ENCODE data around the gene WASF2.
A peak's percentile ranks its signal among the peaks of the same experiment; 100 is the strongest.

WASF2 gene

GRCh38 chr1:27523337-27524020 is 33.5 kb upstream of the WASF2 start:
- Histone ChIP-seq H4K91ac (ENCODE audit: low read depth, low read length, poor library complexity) (no peak overlapping the region), H3K27ac (replicated peaks; ENCODE audit: low read length) (no peak overlapping the region), H3K36me3 (replicated peaks in 1 of 2; ENCODE audit: control insufficient read depth in 2 of 2, insufficient read depth in 2 of 2, low read length in 2 of 2) (no peaks in the 10 kb centered on the region), H2BK5ac (ENCODE audit: low read length) (peak overlapping the region; percentile 40), H3K9me3 (replicated peaks in 1 of 2; ENCODE audit: control insufficient read depth in 2 of 2, insufficient read depth in 1 of 2, low read depth in 1 of 2, low read length in 2 of 2) (no peaks in the 10 kb centered on the region), H2BK12ac (ENCODE audit: low read length) (peak overlapping the region; percentile 95), H3K9ac (ENCODE audit: low read depth, low read length, poor library complexity) (no peak overlapping the region), H4K8ac (ENCODE audit: low read depth, low read length) (no peak overlapping the region), H2AFZ (ENCODE audit: low read length) (peak overlapping the region; percentile 79), H2BK15ac (ENCODE audit: low read length) (peak overlapping the region; percentile 95), H3K79me1 (ENCODE audit: low read depth, low read length) (no peaks in the 10 kb centered on the region), H3K23ac (ENCODE audit: low read depth, low read length, poor library complexity) (no peak overlapping the region), H3K4me2 (ENCODE audit: insufficient read depth, low read length, poor library complexity, severe bottlenecking) (no peak overlapping the region), H3K4me1 (ENCODE audit: control insufficient read depth in 2 of 2, insufficient read depth in 1 of 2, low read depth in 1 of 2, low read length in 2 of 2) (peaks cover 66 to 94% of the 10 kb centered on the region in 2 donors), H2AK5ac (ENCODE audit: low read depth, low read length) (peak overlapping the region; percentile 96), H2BK120ac (ENCODE audit: low read depth, low read length) (no peak overlapping the region), H3K27me3 (ENCODE audit: control insufficient read depth in 3 of 3, insufficient read depth in 3 of 3, low read depth in 1 of 3, low read length in 3 of 3) (no peaks in the 10 kb centered on the region), H3K14ac (ENCODE audit: low read length) (no peak overlapping the region), H3K4ac (ENCODE audit: low read length) (peak overlapping the region; percentile 8), H3K4me3 (ENCODE audit: low read length in 2 of 2) (no peak overlapping the region), H3K18ac (ENCODE audit: low read length) (peak overlapping the region; percentile 93)
- no peak for DNase-seq (ENCODE audit: low spot score)
- WGBS, 2 donors (ENCODE audit: extremely low coverage in 2 of 2, insufficient read length in 2 of 2, insufficient replicate concordance in 1 of 2) = no CpG with 5 or more reads among the region's 8 CpGs

- WGBS, 2 donors (ENCODE audit: extremely low coverage in 2 of 2, insufficient read length in 2 of 2, insufficient replicate concordance in 1 of 2) = no CpG with 5 or more reads among the region's 31 CpGs
- peak overlapping the region; percentile 60 for H3K4ac ChIP-seq (ENCODE audit: low read length)
- peak overlapping the region; percentile 67 for H2AK5ac ChIP-seq (ENCODE audit: low read depth, low read length)
- H2BK12ac ChIP-seq (ENCODE audit: low read length) = peak overlapping the region; percentile 87
- H3K27me3 ChIP-seq (ENCODE audit: control insufficient read depth in 3 of 3, insufficient read depth in 3 of 3, low read depth in 1 of 3, low read length in 3 of 3) = no peaks in the 10 kb centered on the region
- peak overlapping the region; percentile 32 for H3K9ac ChIP-seq (ENCODE audit: low read depth, low read length, poor library complexity)
- H2BK120ac ChIP-seq (ENCODE audit: low read depth, low read length) = peak overlapping the region; percentile 3
- H3K23ac ChIP-seq (ENCODE audit: low read depth, low read length, poor library complexity) = peak overlapping the region; percentile 76
- peak overlapping the region; percentile 19 for H4K8ac ChIP-seq (ENCODE audit: low read depth, low read length)
- H3K4me3 ChIP-seq (ENCODE audit: low read length in 2 of 2) = no peak overlapping the region
- H3K79me1 ChIP-seq (ENCODE audit: low read depth, low read length) = no peaks in the 10 kb centered on the region
- H2AFZ ChIP-seq (ENCODE audit: low read length) = peak overlapping the region; percentile 79
- H3K9me3 ChIP-seq (replicated peaks in 1 of 2; ENCODE audit: control insufficient read depth in 2 of 2, insufficient read depth in 1 of 2, low read depth in 1 of 2, low read length in 2 of 2) = no peaks in the 10 kb centered on the region
- H3K4me1 ChIP-seq (ENCODE audit: control insufficient read depth in 2 of 2, insufficient read depth in 1 of 2, low read depth in 1 of 2, low read length in 2 of 2) = peaks cover 68 to 93% of the 10 kb centered on the region in 2 donors
- peak overlapping the region; percentile 40 for H2BK5ac ChIP-seq (ENCODE audit: low read length)
- peak overlapping the region; percentile 48 for H3K14ac ChIP-seq (ENCODE audit: low read length)
- peak overlapping the region; percentile 93 for H3K18ac ChIP-seq (ENCODE audit: low read length)
- H3K36me3 ChIP-seq (replicated peaks in 1 of 2; ENCODE audit: control insufficient read depth in 2 of 2, insufficient read depth in 2 of 2, low read length in 2 of 2) = no peaks in the 10 kb centered on the region
- no peak overlapping the region for H3K4me2 ChIP-seq (ENCODE audit: insufficient read depth, low read length, poor library complexity, severe bottlenecking)
- peak overlapping the region; percentile 6 for H3K27ac ChIP-seq (replicated peaks; ENCODE audit: low read length)
- peak overlapping the region; percentile 95 for H2BK15ac ChIP-seq (ENCODE audit: low read length)
- H4K91ac ChIP-seq (ENCODE audit: low read depth, low read length, poor library complexity) = peak overlapping the region; percentile 99
- no peak for DNase-seq (ENCODE audit: low spot score)
These were observed 32.7 kb upstream of the WASF2 start for GRCh38 chr1:27522432-27523336.

- Histone ChIP-seq H3K9me3 (replicated peaks in 1 of 2; ENCODE audit: control insufficient read depth in 2 of 2, insufficient read depth in 1 of 2, low read depth in 1 of 2, low read length in 2 of 2) (no peaks in the 10 kb centered on the region), H3K4ac (ENCODE audit: low read length) (peak overlapping the region; percentile 45), H3K36me3 (replicated peaks in 1 of 2; ENCODE audit: control insufficient read depth in 2 of 2, insufficient read depth in 2 of 2, low read length in 2 of 2) (no peaks in the 10 kb centered on the region), H3K18ac (ENCODE audit: low read length) (peak overlapping the region; percentile 95), H2AK5ac (ENCODE audit: low read depth, low read length) (peak overlapping the region; percentile 95), H4K8ac (ENCODE audit: low read depth, low read length) (no peak overlapping the region), H3K27ac (replicated peaks; ENCODE audit: low read length) (no peak overlapping the region), H3K23ac (ENCODE audit: low read depth, low read length, poor library complexity) (peak overlapping the region; percentile 76), H2AFZ (ENCODE audit: low read length) (peak overlapping the region; percentile 79), H3K9ac (ENCODE audit: low read depth, low read length, poor library complexity) (no peak overlapping the region), H2BK5ac (ENCODE audit: low read length) (peak overlapping the region; percentile 40), H3K79me1 (ENCODE audit: low read depth, low read length) (no peaks in the 10 kb centered on the region), H2BK120ac (ENCODE audit: low read depth, low read length) (peak overlapping the region; percentile 3), H2BK15ac (ENCODE audit: low read length) (peak overlapping the region; percentile 95), H2BK12ac (ENCODE audit: low read length) (peak overlapping the region; percentile 85), H3K4me2 (ENCODE audit: insufficient read depth, low read length, poor library complexity, severe bottlenecking) (no peak overlapping the region), H4K91ac (ENCODE audit: low read depth, low read length, poor library complexity) (peak overlapping the region; percentile 99), H3K4me1 (ENCODE audit: control insufficient read depth in 2 of 2, insufficient read depth in 1 of 2, low read depth in 1 of 2, low read length in 2 of 2) (peaks cover 63 to 88% of the 10 kb centered on the region in 2 donors), H3K14ac (ENCODE audit: low read length) (peak overlapping the region; percentile 48), H3K27me3 (ENCODE audit: control insufficient read depth in 3 of 3, insufficient read depth in 3 of 3, low read depth in 1 of 3, low read length in 3 of 3) (no peaks in the 10 kb centered on the region), H3K4me3 (ENCODE audit: low read length in 2 of 2) (no peak overlapping the region)
- no CpG with 5 or more reads among the region's 9 CpGs for WGBS, 2 donors (ENCODE audit: extremely low coverage in 2 of 2, insufficient read length in 2 of 2, insufficient replicate concordance in 1 of 2)
- DNase-seq (ENCODE audit: low spot score) = no peak
These were observed 32.0 kb upstream of the WASF2 start for GRCh38 chr1:27521861-27522431.

Measured in neuronal stem cell (in vitro differentiated cells).